ENCODE results near the gene TSSK2.

DNA sequence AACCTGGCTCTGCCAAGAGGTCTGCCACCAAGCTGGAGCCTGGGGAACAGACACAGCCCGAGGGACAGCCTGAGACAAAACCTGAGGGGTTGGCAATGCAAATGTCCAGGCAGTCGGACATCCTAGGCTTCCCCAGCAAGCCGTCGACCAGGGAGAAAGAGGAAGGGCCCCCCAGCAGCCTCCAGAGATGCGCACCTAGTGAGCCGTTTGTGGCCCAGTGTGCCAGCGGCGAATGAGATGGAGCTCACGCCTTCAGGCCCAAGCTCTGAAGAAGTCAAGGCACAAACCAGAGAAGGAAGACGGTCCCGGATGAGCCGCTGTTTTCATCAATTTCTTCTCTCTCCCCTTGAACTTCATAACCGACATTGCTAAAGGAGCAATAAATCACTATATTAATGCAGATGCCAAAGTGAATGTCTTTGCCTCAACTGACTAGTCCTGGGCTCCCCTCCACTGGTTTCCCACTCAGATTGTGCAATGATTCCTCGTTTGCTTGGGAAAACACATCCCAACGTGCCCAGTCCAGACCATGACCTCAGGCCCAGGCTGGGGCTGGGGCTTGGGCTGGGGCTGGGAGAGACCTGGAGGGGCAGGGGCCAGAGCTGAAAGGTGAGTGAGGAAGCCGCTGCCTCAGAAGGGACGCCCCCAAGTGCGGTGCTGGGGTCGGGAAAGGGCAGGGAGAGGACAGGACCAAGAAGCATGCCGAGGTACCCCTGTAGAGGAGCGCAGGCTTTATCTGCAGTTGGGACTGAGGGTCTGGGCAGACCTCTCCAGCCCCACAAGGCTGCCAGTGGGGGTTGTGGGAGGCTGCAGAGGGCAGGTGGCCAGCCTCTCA, 5.4 kb upstream of the TSSK2 start:
- no peak for TF ChIP-seq POLR2A (IDR thresholded peaks at IDR 0.05)
- TF ChIP-seq, protein P1, sequence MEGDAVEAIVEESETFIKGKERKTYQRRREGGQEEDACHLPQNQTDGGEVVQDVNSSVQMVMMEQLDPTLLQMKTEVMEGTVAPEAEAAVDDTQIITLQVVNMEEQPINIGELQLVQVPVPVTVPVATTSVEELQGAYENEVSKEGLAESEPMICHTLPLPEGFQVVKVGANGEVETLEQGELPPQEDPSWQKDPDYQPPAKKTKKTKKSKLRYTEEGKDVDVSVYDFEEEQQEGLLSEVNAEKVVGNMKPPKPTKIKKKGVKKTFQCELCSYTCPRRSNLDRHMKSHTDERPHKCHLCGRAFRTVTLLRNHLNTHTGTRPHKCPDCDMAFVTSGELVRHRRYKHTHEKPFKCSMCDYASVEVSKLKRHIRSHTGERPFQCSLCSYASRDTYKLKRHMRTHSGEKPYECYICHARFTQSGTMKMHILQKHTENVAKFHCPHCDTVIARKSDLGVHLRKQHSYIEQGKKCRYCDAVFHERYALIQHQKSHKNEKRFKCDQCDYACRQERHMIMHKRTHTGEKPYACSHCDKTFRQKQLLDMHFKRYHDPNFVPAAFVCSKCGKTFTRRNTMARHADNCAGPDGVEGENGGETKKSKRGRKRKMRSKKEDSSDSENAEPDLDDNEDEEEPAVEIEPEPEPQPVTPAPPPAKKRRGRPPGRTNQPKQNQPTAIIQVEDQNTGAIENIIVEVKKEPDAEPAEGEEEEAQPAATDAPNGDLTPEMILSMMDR (IDR thresholded peaks at IDR 0.05): no peak
